IPS-18c (cell line): ENCODE measurements around the gene DEDD2.
"Not testable (repeated sequence)": the region's sequence is repeated elsewhere in the genome, so short reads cannot be mapped to it uniquely, and the experiment has no call there.

Source experiments
- H3K4me3 ChIP-seq: 2 replicates; pipeline ENCODE4 v1.7.0; 2013; ENCODE audit warnings: low read depth, mild to moderate bottlenecking, low read length, moderate library complexity; ENCODE audit not compliant: insufficient read depth
- H3K9me3 ChIP-seq: one replicate; pipeline ENCODE4 v1.6.1; 2013; ENCODE audit warnings: mild to moderate bottlenecking, low read length, moderate library complexity; ENCODE audit not compliant: control insufficient read depth, insufficient read depth

Gene DEDD2

DNA sequence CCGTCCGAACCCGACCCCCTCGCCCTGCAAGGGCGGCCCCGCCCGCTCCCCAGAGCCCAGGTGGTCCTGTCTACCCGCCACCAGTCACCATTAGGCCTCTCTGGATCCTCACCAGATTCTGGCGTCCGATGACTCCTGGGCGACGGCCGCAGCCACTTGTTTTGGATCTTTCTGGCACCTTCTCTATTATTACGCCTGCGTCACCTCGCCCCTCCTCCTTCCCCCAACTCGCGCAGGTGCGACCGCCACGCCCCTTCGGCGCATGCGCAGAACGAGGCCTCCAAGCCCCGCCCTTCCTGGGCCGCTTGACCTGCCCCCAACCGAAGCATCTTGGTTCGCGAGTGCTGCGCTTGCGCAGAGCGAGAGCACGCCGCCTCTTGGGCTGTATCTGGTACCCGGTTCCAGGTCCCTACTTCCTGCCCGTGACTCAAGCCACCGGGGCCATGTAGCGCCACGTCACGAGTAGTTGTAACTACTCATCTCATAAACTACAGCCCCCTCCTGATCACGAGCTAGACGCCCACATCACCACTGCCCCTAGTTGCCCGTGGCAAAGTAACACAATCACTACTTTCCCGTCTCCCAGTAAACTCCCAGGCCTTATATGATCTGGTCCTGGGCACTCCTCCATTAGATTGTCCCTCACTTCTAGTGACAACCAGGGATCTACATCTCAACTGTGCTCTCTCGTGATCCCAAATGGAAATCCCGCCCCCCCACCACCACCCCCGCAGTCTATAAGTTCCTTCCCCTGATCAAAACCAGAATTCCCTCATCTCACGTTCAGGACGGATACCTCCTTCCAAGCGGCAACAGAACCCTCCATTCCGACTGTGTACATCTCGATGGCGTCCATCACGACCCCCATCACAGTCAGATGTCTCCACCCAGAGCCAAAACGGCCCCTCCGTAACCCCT is at the start of gene DEDD2:
Gene DEDD2 (minus strand): TSS at position 158 of the 918 bp plus-strand sequence. CDS start 670 bp downstream, outside the sequence.
- peak within 1 kb of the TSS; percentile 98 for H3K4me3 ChIP-seq
- no peaks in the 10 kb centered on the region for H3K9me3 ChIP-seq

GRCh38 chr19:42266928-42267603 is 49.6 kb upstream of the DEDD2 start:
- H3K4me3 ChIP-seq, H3K9me3 ChIP-seq: not testable (repeated sequence)

- H3K9me3 ChIP-seq, H3K4me3 ChIP-seq: not testable (repeated sequence)
Observed at GRCh38 chr19:42266105-42266504, 48.6 kb upstream of the DEDD2 start.

GRCh38 chr19:42261763-42262162 is 44.3 kb upstream of the DEDD2 start:
- Histone ChIP-seq H3K9me3 (no peaks in the 10 kb centered on the region), H3K4me3 (no peak overlapping the region)

GRCh38 chr19:42257842-42258241 is 40.4 kb upstream of the DEDD2 start:
- not testable (repeated sequence) for H3K4me3 ChIP-seq, H3K9me3 ChIP-seq

DNA sequence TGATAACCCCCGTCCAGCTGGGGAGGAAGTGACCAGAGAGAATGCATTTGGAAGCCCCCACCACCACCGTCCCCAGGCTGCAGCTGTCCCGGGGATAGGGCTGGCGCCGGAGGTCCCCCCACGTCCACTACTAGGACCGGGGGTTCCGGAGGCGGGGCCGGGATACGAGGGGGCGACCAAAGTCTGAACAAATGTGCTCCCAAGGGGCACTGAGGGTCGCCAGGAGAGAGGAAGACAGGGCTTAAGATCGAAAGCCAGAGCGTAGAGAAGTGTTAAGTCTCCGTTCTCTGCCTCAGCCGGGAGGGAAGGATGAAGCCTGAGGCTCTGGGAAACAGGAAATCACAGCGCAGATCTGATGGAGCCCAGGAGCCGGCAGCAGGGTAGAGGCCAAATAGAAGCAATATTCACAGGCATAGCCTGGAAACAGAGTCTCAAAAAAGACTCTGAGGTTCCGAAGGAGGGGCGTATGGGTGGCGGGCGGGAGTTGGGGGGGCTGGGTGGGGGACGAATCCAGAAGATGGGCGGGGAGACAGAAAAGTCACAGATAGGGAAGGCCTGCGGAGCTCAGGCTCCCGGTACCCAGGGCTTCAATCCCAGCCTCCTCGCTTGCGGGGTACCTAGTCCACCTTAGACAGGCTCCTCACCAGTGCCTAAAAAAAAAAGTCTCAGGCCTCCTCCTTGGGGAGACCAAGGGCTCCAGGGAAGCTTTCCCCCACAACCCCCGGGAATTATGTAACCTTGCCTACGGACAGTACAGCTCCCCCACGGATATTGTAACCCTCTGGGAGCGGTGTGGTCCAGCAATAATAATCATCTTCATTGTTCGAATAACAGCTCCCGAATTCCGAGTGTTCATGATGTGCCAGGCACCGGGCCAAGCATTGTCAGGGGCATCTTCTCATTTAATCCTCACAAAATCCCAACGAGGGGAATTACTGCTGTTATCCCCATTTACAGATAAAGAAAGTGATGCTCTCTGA is 38.6 kb upstream of the DEDD2 start:
- Histone ChIP-seq H3K9me3 (no peaks in the 10 kb centered on the region), H3K4me3 (peak overlapping the region; percentile 64)

GRCh38 chr19:42254850-42255765 is 37.6 kb upstream of the DEDD2 start, which contains the start of gene ERF:
Gene ERF (minus strand): TSS chr19:42255128. CDS start chr19:42254999, 129 bp downstream.
- Histone ChIP-seq H3K9me3 (no peaks in the 10 kb centered on the region), H3K4me3 (peak within 1 kb of the TSS; percentile 82)

- peak overlapping the region; percentile 82 for H3K4me3 ChIP-seq
Observed at GRCh38 chr19:42254089-42254849, 36.8 kb upstream of the DEDD2 start.

GRCh38 chr19:42253245-42254088 is 36.0 kb upstream of the DEDD2 start:
- Histone ChIP-seq H3K4me3 (peak overlapping the region; percentile 85), H3K9me3 (no peaks in the 10 kb centered on the region)

More at GRCh38 chr19:42254089-42254849, 36.8 kb upstream of the DEDD2 start:
- H3K9me3 ChIP-seq = no peaks in the 10 kb centered on the region

- Histone ChIP-seq H3K4me3 (peak overlapping the region; percentile 85), H3K9me3 (no peaks in the 10 kb centered on the region)
Observed at GRCh38 chr19:42252365-42253244, 35.1 kb upstream of the DEDD2 start.

DNA sequence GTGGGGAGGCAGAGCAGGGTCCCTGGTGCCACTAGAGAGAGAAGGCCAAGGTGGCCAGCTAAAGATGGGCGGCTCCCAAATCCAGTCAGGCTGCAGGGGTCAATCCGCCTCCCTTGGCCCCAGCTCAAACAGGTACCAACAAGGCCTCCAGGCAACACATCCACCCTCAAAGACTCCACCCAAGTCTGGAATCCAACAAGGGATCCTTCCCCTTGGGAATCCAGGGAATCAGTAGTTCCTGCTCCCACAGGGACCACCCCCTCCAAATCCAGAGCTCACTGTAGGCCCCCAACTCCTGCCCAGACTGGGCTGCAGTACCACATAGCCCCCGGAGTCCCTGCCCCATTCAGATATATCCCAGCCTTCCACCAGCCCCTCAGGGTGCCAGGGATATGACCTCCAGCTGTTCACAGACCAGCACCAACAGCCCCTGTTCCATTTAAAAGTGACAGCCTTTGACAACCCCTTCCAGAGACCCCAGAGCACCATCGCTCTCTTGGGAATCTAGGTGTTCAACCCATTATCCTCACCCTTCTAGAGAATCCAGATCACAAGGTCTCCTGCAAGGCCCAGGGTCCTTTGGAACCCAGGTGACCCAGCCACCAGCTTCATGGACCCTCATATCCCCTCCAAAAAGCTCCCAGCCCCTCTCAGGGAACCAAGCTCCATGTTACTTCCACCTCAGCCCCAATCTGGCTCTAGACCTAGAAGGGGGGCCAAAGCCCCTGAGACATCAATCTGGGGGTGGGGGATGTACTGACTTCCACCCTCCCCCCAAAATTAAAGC is 34.3 kb upstream of the DEDD2 start:
- Histone ChIP-seq H3K4me3 (peak overlapping the region; percentile 24), H3K9me3 (no peaks in the 10 kb centered on the region)

GRCh38 chr19:42250666-42251531 is 33.4 kb upstream of the DEDD2 start:
- no peaks in the 10 kb centered on the region for H3K9me3 ChIP-seq
- no peak overlapping the region for H3K4me3 ChIP-seq
